ENCODE data around the gene SRCIN1. TPM values are rescaled to one million over a fixed set of nuclear protein-coding genes. Genes with fewer than 3 reads are reported as not detected.

The SRCIN1 gene
- total RNA-seq, 1 donor from 2014 or later: 8.4 TPM

GRCh38 chr17:38572669-38573365, 32.9 kb downstream of the SRCIN1 start:
- TF ChIP-seq CTCF (conservative IDR thresholded peaks at IDR 0.05): no peak
- Mint-ChIP-seq H3K27ac (ENCODE audit: unreplicated experiment) (no peak overlapping the region), H3K36me3 (ENCODE audit: low read depth) (no peaks in the 10 kb centered on the region), H3K4me3 (peak overlapping the region; percentile 78), H3K9me3 (no peaks in the 10 kb centered on the region), H3K27me3 (ENCODE audit: low read depth) (peaks cover 74% of the 10 kb centered on the region), H3K4me1 (peaks cover 40% of the 10 kb centered on the region)
- peak; percentile 49 for DNase-seq (ENCODE audit: low read depth, low spot score)

GRCh38 chr17:38571833-38572668, 33.7 kb downstream of the SRCIN1 start:
- no peak for DNase-seq (ENCODE audit: low read depth, low spot score)
- no peak for TF ChIP-seq CTCF (conservative IDR thresholded peaks at IDR 0.05)
- no peaks in the 10 kb centered on the region for H3K9me3 Mint-ChIP-seq
- peaks cover 74% of the 10 kb centered on the region for H3K27me3 Mint-ChIP-seq (ENCODE audit: low read depth)
- no peaks in the 10 kb centered on the region for H3K36me3 Mint-ChIP-seq (ENCODE audit: low read depth)
- H3K4me1 Mint-ChIP-seq: peaks cover 33% of the 10 kb centered on the region
- H3K4me3 Mint-ChIP-seq: peak overlapping the region; percentile 71
- H3K27ac Mint-ChIP-seq (ENCODE audit: unreplicated experiment): no peak overlapping the region

DNA sequence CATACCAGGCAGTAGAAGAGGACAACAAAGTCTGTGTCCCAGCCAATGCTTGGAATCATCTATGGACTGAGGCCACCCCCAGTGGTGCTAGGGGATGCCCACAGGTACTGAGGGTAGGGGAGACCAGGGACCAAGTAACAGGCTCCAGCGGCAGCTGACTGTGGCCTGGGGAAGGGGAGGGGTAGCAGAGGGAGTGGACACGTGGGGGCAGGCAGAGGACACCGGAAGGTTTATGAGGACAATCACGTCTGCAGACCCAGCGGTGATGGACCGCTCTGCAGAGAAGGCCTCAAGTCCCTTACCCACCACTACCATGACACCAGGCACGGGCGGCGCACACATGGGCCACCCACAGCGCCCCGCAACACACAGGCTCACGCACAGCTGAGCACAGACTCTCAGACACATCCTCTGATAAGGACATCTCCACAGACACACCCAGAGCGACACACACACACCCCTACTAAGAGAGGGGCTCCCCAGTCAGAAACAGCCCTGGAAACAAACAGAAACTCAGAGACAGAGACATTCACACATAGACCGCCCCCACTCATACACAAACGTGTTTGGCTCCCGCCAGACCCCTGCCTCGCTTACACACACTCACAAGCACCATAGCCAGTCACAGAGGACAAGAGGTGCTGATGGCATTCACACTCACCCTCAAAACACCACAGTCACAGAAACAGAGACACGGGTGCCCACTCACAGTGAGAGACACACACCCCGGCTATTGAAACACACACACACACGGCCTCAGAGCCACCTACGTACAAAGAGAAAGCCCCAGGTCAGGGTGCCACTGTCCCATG, 35.8 kb downstream of the SRCIN1 start:
- Mint-ChIP-seq H3K27ac (ENCODE audit: unreplicated experiment) (no peak overlapping the region), H3K4me1 (peaks cover 44% of the 10 kb centered on the region), H3K27me3 (ENCODE audit: low read depth) (peaks cover 76% of the 10 kb centered on the region), H3K4me3 (peak overlapping the region; percentile 56), H3K9me3 (no peaks in the 10 kb centered on the region), H3K36me3 (ENCODE audit: low read depth) (no peaks in the 10 kb centered on the region)
- TF ChIP-seq CTCF (conservative IDR thresholded peaks at IDR 0.05): no peak
- DNase-seq (ENCODE audit: low read depth, low spot score): no peak

DNA sequence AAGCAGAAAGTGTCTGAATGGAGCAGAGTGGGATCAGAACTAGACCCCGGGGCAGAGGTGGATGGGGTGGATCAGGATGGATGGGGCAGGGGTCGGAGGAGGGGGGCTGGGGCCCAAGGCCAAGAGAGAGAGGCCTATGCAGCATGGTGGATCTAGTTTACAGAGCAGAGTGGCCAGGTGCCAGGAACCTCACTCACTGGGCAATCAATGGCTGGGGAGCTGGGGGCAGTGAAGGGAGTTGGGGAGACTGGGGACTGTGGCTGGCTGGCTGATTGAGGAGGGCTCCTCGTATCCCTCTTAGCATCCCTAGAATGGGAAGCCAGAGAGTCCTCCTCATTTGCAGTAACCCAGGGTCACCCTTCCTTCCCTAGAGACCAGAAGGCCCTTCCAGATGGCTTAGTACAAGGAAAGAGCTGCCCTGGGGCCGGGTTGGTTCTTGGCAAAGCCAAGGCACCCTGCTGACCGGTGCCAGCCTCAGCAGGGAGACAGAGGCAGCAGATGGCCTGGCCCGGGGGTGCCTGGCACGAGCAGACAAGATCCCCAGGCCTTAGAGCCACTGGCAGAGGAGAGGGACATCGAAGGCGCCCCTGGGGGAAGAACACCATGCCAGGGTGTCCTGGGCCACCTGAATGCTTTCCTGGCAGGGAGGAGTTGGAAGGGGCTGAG, 36.8 kb downstream of the SRCIN1 start:
- no peak overlapping the region for H3K27ac Mint-ChIP-seq (ENCODE audit: unreplicated experiment)
- H3K36me3 Mint-ChIP-seq (ENCODE audit: low read depth): no peaks in the 10 kb centered on the region
- no peak for TF ChIP-seq CTCF (conservative IDR thresholded peaks at IDR 0.05)
- no peak for DNase-seq (ENCODE audit: low read depth, low spot score)
- no peak overlapping the region for H3K4me3 Mint-ChIP-seq
- peaks cover 49% of the 10 kb centered on the region for H3K4me1 Mint-ChIP-seq
- no peaks in the 10 kb centered on the region for H3K9me3 Mint-ChIP-seq
- peaks cover 80% of the 10 kb centered on the region for H3K27me3 Mint-ChIP-seq (ENCODE audit: low read depth)

DNA sequence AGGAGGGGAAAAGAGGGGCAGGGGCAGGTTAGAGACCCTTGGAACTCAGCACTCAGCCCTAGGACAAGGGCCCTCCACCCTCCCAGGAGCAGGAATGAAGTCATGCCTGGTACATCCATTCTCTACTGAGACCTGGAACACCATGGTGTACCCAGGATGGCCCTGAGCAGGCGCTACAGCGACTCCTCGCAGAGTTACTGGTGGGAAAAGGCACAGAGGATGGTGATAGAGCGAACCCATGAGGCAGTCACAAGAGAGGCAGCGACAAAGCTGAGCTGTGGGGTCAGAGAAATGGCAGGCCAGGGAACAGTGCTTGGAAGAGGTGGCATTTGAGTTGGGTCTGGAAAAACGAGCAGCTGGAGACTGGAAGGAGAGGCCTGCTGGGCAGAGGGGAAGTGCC, 37.5 kb downstream of the SRCIN1 start:
- Mint-ChIP-seq H3K9me3 (no peaks in the 10 kb centered on the region), H3K4me3 (no peak overlapping the region), H3K27ac (ENCODE audit: unreplicated experiment) (no peak overlapping the region), H3K27me3 (ENCODE audit: low read depth) (peaks cover 80% of the 10 kb centered on the region), H3K36me3 (ENCODE audit: low read depth) (no peaks in the 10 kb centered on the region), H3K4me1 (peaks cover 47% of the 10 kb centered on the region)
- no peak for TF ChIP-seq CTCF (conservative IDR thresholded peaks at IDR 0.05)
- no peak for DNase-seq (ENCODE audit: low read depth, low spot score)
